CD4-positive, alpha-beta T cell treated with Interleukin-21 for 1 hour (primary cell): ENCODE measurements around the gene RANBP17.
"Not testable (repeated sequence)": the region's sequence is repeated elsewhere in the genome, so short reads cannot be mapped to it uniquely, and the experiment has no call there.

Source experiments
- DNase-seq: peaks from one replicate; pipeline ENCODE4 v3.0.0-alpha.2; 2020

Gene RANBP17

GRCh38 chr5:170861917-170862766 is at the start of gene RANBP17:
TSS of gene RANBP17 (plus strand) at chr5:170862018.
- no peak for DNase-seq

GRCh38 chr5:170813231-170813630 is 48.6 kb upstream of the RANBP17 start:
- no peak for DNase-seq

- DNase-seq = no peak
Measured at GRCh38 chr5:170817195-170817594, 44.6 kb upstream of the RANBP17 start.

GRCh38 chr5:170818232-170818631 is 43.6 kb upstream of the RANBP17 start:
- no peak for DNase-seq

GRCh38 chr5:170819824-170820223 is 42.0 kb upstream of the RANBP17 start:
- no peak for DNase-seq

- DNase-seq = no peak
Measured at GRCh38 chr5:170821257-170821800, 40.5 kb upstream of the RANBP17 start.

GRCh38 chr5:170826117-170826516 is 35.7 kb upstream of the RANBP17 start:
- no peak for DNase-seq

GRCh38 chr5:170832241-170832640 is 29.6 kb upstream of the RANBP17 start:
- DNase-seq = no peak

- not testable (repeated sequence) for DNase-seq
Measured at GRCh38 chr5:170833981-170834380, 27.8 kb upstream of the RANBP17 start.

- DNase-seq = no peak
Measured at GRCh38 chr5:170836226-170836625, 25.6 kb upstream of the RANBP17 start.

- DNase-seq = no peak
Measured at GRCh38 chr5:170843870-170844269, 17.9 kb upstream of the RANBP17 start.

GRCh38 chr5:170844651-170845050 is 17.2 kb upstream of the RANBP17 start:
- DNase-seq = no peak

- DNase-seq = no peak
Measured at GRCh38 chr5:170846416-170846815, 15.4 kb upstream of the RANBP17 start.

GRCh38 chr5:170846846-170847245 is 15.0 kb upstream of the RANBP17 start:
- DNase-seq = no peak

GRCh38 chr5:170848033-170848432 is 13.8 kb upstream of the RANBP17 start:
- DNase-seq = no peak

GRCh38 chr5:170849374-170849773 is 12.4 kb upstream of the RANBP17 start:
- DNase-seq = no peak

- DNase-seq = no peak
Measured at GRCh38 chr5:170854566-170854965, 7.3 kb upstream of the RANBP17 start.

GRCh38 chr5:170857066-170857465 is 4.8 kb upstream of the RANBP17 start:
- DNase-seq = no peak

- DNase-seq = no peak
Measured at GRCh38 chr5:170860415-170860814, 1.4 kb upstream of the RANBP17 start.

GRCh38 chr5:170860818-170861666 is 776 bp upstream of the RANBP17 start:
- DNase-seq = no peak

- DNase-seq = no peak
Measured at GRCh38 chr5:170861667-170861916, 226 bp upstream of the RANBP17 start.

- no peak for DNase-seq
Measured at GRCh38 chr5:170863646-170864045, 1.8 kb downstream of the RANBP17 start.

GRCh38 chr5:170865622-170866021 is 3.8 kb downstream of the RANBP17 start:
- DNase-seq = no peak

GRCh38 chr5:170867825-170868224 is 6.0 kb downstream of the RANBP17 start:
- no peak for DNase-seq
